Trophoblast cell (in vitro differentiated cells and primary cell): ENCODE results near the gene LRRN4CL.

Experiments
- DNase-seq, 2 donors: peaks; one replicate each; pipeline ENCODE4 v3.0.0-alpha.2; 2016
- H2AFZ ChIP-seq: 2 replicates; pipeline ENCODE4 v1.6.1; 2013; ENCODE audit warnings: low read length, moderate library complexity, mild to moderate bottlenecking; ENCODE audit not compliant: insufficient read depth, poor library complexity
- H2AK5ac ChIP-seq: 2 replicates; pipeline ENCODE4 v1.6.1; 2013; ENCODE audit warnings: mild to moderate bottlenecking, low read length
- H2BK120ac ChIP-seq: 2 replicates; pipeline ENCODE4 v1.6.1; 2013; ENCODE audit warnings: low read length, mild to moderate bottlenecking, moderate library complexity; ENCODE audit not compliant: insufficient read depth, poor library complexity
- H2BK12ac ChIP-seq: 2 replicates; pipeline ENCODE4 v1.6.1; 2013; ENCODE audit warnings: mild to moderate bottlenecking, low read length, moderate library complexity
- H2BK5ac ChIP-seq: 2 replicates; pipeline ENCODE4 v1.6.1; 2013; ENCODE audit warnings: low read length, low read depth, moderate library complexity, mild to moderate bottlenecking; ENCODE audit not compliant: poor library complexity
- H3K14ac ChIP-seq: 2 replicates; pipeline ENCODE4 v1.6.1; 2013; ENCODE audit warnings: mild to moderate bottlenecking, low read length
- H3K18ac ChIP-seq: 2 replicates; pipeline ENCODE4 v1.6.1; 2013; ENCODE audit warnings: mild to moderate bottlenecking, low read length
- H3K23ac ChIP-seq: 2 replicates; pipeline ENCODE4 v1.6.1; 2013; ENCODE audit warnings: low read length
- H3K27ac ChIP-seq: 2 replicates; pipeline ENCODE4 v1.5.1; 2013; ENCODE audit warnings: low read depth, mild to moderate bottlenecking, inconsistent platforms, low read length, moderate library complexity
- H3K27me3 ChIP-seq: 2 replicates; pipeline ENCODE4 v1.6.1; 2013; ENCODE audit warnings: inconsistent platforms, mild to moderate bottlenecking, low read length, moderate library complexity; ENCODE audit not compliant: insufficient read depth
- H3K36me3 ChIP-seq, 2 experiments: 1 replicate in 1 of 2; 2 replicates in 1 of 2; pipeline ENCODE4 v1.6.1; 2013; ENCODE audit warnings: low read length in 2 of 2, mild to moderate bottlenecking in 2 of 2, moderate library complexity in 1 of 2; ENCODE audit not compliant: insufficient read depth in 2 of 2, control insufficient read depth in 1 of 2
- H3K4ac ChIP-seq: 2 replicates; pipeline ENCODE4 v1.6.1; 2013; ENCODE audit warnings: low read depth, mild to moderate bottlenecking, low read length, moderate library complexity
- H3K4me1 ChIP-seq, 2 experiments: 1 replicate in 1 of 2; 2 replicates in 1 of 2; pipeline ENCODE4 v1.6.1; 2013; ENCODE audit warnings: low read length in 2 of 2, mild to moderate bottlenecking in 2 of 2, moderate library complexity in 1 of 2; ENCODE audit not compliant: insufficient read depth in 2 of 2, control insufficient read depth in 1 of 2
- H3K4me2 ChIP-seq: 2 replicates; pipeline ENCODE4 v1.6.1; 2013; ENCODE audit warnings: inconsistent platforms, mild to moderate bottlenecking, low read length, moderate library complexity
- H3K4me3 ChIP-seq: 2 replicates; pipeline ENCODE4 v1.5.1; 2013; ENCODE audit warnings: mild to moderate bottlenecking, low read depth, low read length, inconsistent platforms
- H3K79me1 ChIP-seq: one replicate; pipeline ENCODE4 v1.6.1; 2013; ENCODE audit warnings: low read length
- H3K79me2 ChIP-seq: 2 replicates; pipeline ENCODE4 v1.6.1; 2013; ENCODE audit warnings: low read length, mild to moderate bottlenecking; ENCODE audit not compliant: control insufficient read depth, insufficient read depth, poor library complexity
- H3K9ac ChIP-seq: 2 replicates; pipeline ENCODE4 v1.6.1; 2013; ENCODE audit warnings: mild to moderate bottlenecking, low read length
- H3K9me3 ChIP-seq: 2 replicates; pipeline ENCODE4 v1.6.1; 2013; ENCODE audit warnings: low read depth, mild to moderate bottlenecking, control low read depth, inconsistent platforms, low read length; ENCODE audit not compliant: insufficient read depth
- H4K12ac ChIP-seq: 2 replicates; pipeline ENCODE4 v1.6.1; 2013; ENCODE audit warnings: low read depth, mild to moderate bottlenecking, low read length, moderate library complexity
- H4K8ac ChIP-seq: 2 replicates; pipeline ENCODE4 v1.6.1; 2013; ENCODE audit warnings: low read depth, mild to moderate bottlenecking, low read length, moderate library complexity
- H4K91ac ChIP-seq: one replicate; pipeline ENCODE4 v1.6.1; 2013; ENCODE audit warnings: low read depth, mild to moderate bottlenecking, low read length, moderate library complexity
- WGBS: extraction: QIAGEN DNeasy Blood & Tissue Kit; methylation state at CpG from one replicate; pipeline ENCODE4 v1.1.7; 2013; ENCODE audit warnings: missing lambda C conversion rate; ENCODE audit not compliant: insufficient read length, insufficient coverage; ENCODE audit errors: extremely low coverage; 5-methylcytosine and 5-hydroxymethylcytosine counted together

LRRN4CL gene

DNA sequence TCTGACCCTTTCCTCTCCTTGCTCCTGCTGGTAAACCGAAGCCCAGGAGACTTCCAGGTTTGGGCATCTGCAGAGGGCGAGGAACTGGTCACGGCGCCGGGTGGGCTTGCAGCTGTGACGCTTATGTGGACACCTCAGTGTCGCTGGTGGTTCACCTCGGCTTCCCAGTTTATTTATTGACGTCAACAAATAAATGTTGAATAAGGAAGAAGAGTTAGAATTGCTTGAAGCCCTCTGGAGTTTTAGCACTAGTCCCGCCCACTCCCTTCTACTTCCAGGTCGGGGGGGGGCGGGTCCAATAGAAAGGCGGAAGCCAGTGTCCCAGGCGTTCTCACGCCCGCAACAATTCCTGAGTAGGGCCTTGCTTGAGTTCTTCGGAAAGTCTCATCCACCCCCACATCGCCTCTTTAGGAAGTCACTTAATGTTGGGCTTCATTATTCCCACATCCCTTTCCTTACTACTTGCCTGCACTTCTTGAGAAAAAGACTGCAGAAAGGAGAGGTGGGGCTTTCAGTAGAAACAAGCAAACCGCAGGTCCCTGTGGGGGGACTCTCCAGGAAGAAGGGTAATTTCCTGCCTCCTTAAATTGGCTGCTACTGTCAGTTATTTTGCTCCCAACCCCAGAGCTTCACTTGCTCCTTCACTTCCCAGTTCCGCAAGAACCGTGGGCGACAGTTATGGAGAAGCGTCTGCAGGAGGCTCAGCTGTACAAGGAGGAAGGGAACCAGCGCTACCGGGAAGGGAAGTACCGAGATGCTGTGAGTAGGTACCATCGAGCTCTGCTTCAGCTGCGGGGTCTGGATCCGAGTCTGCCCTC, 39.0 kb upstream of the LRRN4CL start, which contains the start of gene TTC9C:
TSS of gene TTC9C (plus strand) at position 316 of the 818 bp plus-strand sequence. CDS start at position 679, 363 bp downstream.
- H3K23ac ChIP-seq = no peak within 1 kb of the TSS
- peak within 1 kb of the TSS; percentile 99 for H4K8ac ChIP-seq
- H3K79me2 ChIP-seq = peaks cover 30% of the 10 kb centered on the region
- no CpG with 5 or more reads among the region's 29 CpGs for WGBS
- H3K4me1 ChIP-seq = peaks cover 2 to 4% of the 10 kb centered on the region in 2 experiments
- H3K27ac ChIP-seq = peak within 1 kb of the TSS; percentile 99
- peak within 1 kb of the TSS; percentile 94 for H3K18ac ChIP-seq
- H4K12ac ChIP-seq = peak within 1 kb of the TSS; percentile 92
- H3K36me3 ChIP-seq = peaks cover 8 to 10% of the 10 kb centered on the region in 2 experiments
- peak within 1 kb of the TSS; percentile 92 for H2BK5ac ChIP-seq
- H2AFZ ChIP-seq = peak within 1 kb of the TSS; percentile 87
- H3K4ac ChIP-seq = peak within 1 kb of the TSS; percentile 80
- H3K14ac ChIP-seq = peak within 1 kb of the TSS; percentile 97
- H3K4me3 ChIP-seq = peak within 1 kb of the TSS; percentile 85
- no peaks in the 10 kb centered on the region for H3K9me3 ChIP-seq
- peak within 1 kb of the TSS; percentile 16 for H2BK12ac ChIP-seq
- H3K4me2 ChIP-seq = peak within 1 kb of the TSS; percentile 61
- peak within 1 kb of the TSS; percentile 87 for H3K9ac ChIP-seq
- peak within 1 kb of the TSS; percentile 69 for H2AK5ac ChIP-seq
- peak; percentile 85 to 86 for DNase-seq
- peak within 1 kb of the TSS; percentile 91 for H2BK120ac ChIP-seq
- H4K91ac ChIP-seq = peak within 1 kb of the TSS; percentile 98
- H3K27me3 ChIP-seq = no peaks in the 10 kb centered on the region
- peaks cover 22% of the 10 kb centered on the region for H3K79me1 ChIP-seq

DNA sequence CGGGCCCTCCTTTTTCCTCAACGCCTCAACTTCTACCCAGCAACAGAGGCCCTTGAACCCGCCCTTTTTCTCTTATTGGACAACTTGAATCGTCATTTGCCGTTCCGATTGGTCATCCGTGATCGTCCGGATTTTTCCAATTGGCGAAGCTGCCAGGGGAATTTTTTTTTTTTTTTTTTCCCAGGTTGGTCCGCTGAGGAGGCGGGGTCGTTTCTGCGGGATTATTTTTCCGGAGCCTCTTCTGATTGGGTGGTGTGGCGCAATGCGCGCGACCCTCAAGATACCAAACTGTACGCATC, 38.5 kb upstream of the LRRN4CL start:
- H3K4me1 ChIP-seq = peaks cover 2 to 4% of the 10 kb centered on the region in 2 experiments
- peak overlapping the region; percentile 99 for H3K27ac ChIP-seq
- H3K79me1 ChIP-seq = peaks cover 22% of the 10 kb centered on the region
- H3K9ac ChIP-seq = peak overlapping the region; percentile 87
- H2BK120ac ChIP-seq = peak overlapping the region; percentile 91
- H4K8ac ChIP-seq = peak overlapping the region; percentile 99
- peak overlapping the region; percentile 92 for H4K12ac ChIP-seq
- peaks cover 30% of the 10 kb centered on the region for H3K79me2 ChIP-seq
- H2AK5ac ChIP-seq = peak overlapping the region; percentile 69
- no peak overlapping the region for H2BK12ac ChIP-seq
- no CpG with 5 or more reads among the region's 20 CpGs for WGBS
- no peaks in the 10 kb centered on the region for H3K27me3 ChIP-seq
- H2BK5ac ChIP-seq = peak overlapping the region; percentile 92
- H3K4ac ChIP-seq = peak overlapping the region; percentile 80
- peak overlapping the region; percentile 94 for H3K18ac ChIP-seq
- H3K36me3 ChIP-seq = peaks cover 13 to 14% of the 10 kb centered on the region in 2 experiments
- H3K9me3 ChIP-seq = no peaks in the 10 kb centered on the region
- peak overlapping the region; percentile 61 for H3K4me2 ChIP-seq
- peak; percentile 95 to 99 for DNase-seq
- peak overlapping the region; percentile 84 for H3K4me3 ChIP-seq
- peak overlapping the region; percentile 93 for H3K14ac ChIP-seq
- H3K23ac ChIP-seq = no peak overlapping the region
- peak overlapping the region; percentile 87 for H2AFZ ChIP-seq
- H4K91ac ChIP-seq = peak overlapping the region; percentile 98

DNA sequence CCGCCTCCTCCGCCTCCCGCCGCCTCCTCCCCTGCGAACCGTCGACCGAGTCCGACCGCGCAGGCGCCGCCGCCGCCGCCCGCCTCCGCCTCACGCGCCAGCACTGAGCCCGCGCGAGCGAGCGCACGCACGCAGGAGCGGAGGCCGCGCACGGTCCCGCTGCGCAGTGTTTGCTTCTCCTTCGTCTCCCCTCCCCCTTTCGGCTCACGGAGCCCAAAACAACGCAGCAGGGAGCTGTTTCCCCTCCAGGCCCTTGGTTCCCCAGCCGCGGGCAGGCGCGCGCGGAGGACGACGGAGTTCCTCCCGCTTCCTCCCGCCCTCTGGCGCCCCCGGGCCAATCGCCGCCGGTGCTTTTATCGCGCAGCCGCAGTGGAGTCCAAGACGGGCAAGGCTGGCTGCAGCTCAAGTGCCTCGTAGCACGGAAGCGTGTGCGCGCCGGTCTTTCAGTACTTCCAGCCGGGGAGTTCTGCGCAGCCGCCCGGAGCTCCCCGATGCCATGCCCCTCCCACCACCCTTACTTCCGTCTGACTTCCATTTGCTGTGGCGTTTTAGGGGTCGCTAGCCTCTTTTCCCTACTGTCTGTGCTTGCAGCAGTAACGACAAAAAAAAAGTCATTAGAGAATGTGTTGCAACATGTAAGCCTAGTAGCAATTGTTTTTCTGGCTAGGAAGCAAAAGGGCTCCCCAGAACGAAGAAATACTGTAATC, 38.0 kb upstream of the LRRN4CL start, which contains the start of gene HNRNPUL2:
TSS of gene HNRNPUL2 (minus strand) at position 293 of the 707 bp plus-strand sequence. CDS start 301 bp downstream, outside the sequence.
- H2AFZ ChIP-seq = peak within 1 kb of the TSS; percentile 87
- peak within 1 kb of the TSS; percentile 61 for H3K4me2 ChIP-seq
- H2BK5ac ChIP-seq = peak within 1 kb of the TSS; percentile 94
- H3K79me1 ChIP-seq = peaks cover 22% of the 10 kb centered on the region
- peak within 1 kb of the TSS; percentile 69 for H2AK5ac ChIP-seq
- peak within 1 kb of the TSS; percentile 99 for H3K9ac ChIP-seq
- H3K36me3 ChIP-seq = peaks cover 14 to 19% of the 10 kb centered on the region in 2 experiments
- peak within 1 kb of the TSS; percentile 2 for H3K23ac ChIP-seq
- H3K79me2 ChIP-seq = peaks cover 30% of the 10 kb centered on the region
- peak within 1 kb of the TSS; percentile 99 for H4K8ac ChIP-seq
- H2BK12ac ChIP-seq = peak within 1 kb of the TSS; percentile 16
- peak within 1 kb of the TSS; percentile 97 for H3K4ac ChIP-seq
- peak within 1 kb of the TSS; percentile 95 for H3K18ac ChIP-seq
- peak; percentile 99 to 100 for DNase-seq
- peak within 1 kb of the TSS; percentile 91 for H2BK120ac ChIP-seq
- H3K4me1 ChIP-seq = peaks cover 2 to 4% of the 10 kb centered on the region in 2 experiments
- H3K27me3 ChIP-seq = no peaks in the 10 kb centered on the region
- no CpG with 5 or more reads among the region's 72 CpGs for WGBS
- H4K91ac ChIP-seq = peak within 1 kb of the TSS; percentile 98
- H4K12ac ChIP-seq = peak within 1 kb of the TSS; percentile 92
- H3K4me3 ChIP-seq = peak within 1 kb of the TSS; percentile 85
- peak within 1 kb of the TSS; percentile 97 for H3K14ac ChIP-seq
- H3K27ac ChIP-seq = peak within 1 kb of the TSS; percentile 99
- no peaks in the 10 kb centered on the region for H3K9me3 ChIP-seq

DNA sequence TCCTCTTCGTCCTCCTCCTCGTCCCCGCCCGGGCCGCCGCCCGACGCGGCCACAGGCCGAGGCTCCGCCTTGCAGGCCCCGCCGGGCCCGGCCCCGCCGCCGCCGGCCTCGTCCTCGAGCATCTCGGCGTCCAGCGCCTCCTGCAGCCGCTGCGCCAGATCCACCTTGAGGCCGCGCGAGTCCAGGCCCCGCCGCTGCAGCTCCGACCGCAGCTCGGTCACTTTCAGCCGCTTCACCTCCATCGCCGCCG, 37.5 kb upstream of the LRRN4CL start:
- peak overlapping the region; percentile 72 for H2BK120ac ChIP-seq
- H4K8ac ChIP-seq = peak overlapping the region; percentile 92
- peak overlapping the region; percentile 61 for H3K4me2 ChIP-seq
- peak overlapping the region; percentile 97 for H3K4ac ChIP-seq
- H4K91ac ChIP-seq = peak overlapping the region; percentile 58
- H3K9me3 ChIP-seq = no peaks in the 10 kb centered on the region
- H3K23ac ChIP-seq = no peak overlapping the region
- peaks cover 2 to 4% of the 10 kb centered on the region in 2 experiments for H3K4me1 ChIP-seq
- no CpG with 5 or more reads among the region's 37 CpGs for WGBS
- peak overlapping the region; percentile 87 for H3K9ac ChIP-seq
- no peaks in the 10 kb centered on the region for H3K27me3 ChIP-seq
- peak overlapping the region; percentile 67 for H2AK5ac ChIP-seq
- peak overlapping the region; percentile 94 for H2BK5ac ChIP-seq
- H3K14ac ChIP-seq = peak overlapping the region; percentile 97
- H3K79me2 ChIP-seq = peaks cover 30% of the 10 kb centered on the region
- peak overlapping the region; percentile 99 for H3K27ac ChIP-seq
- peaks cover 22% of the 10 kb centered on the region for H3K79me1 ChIP-seq
- H2AFZ ChIP-seq = peak overlapping the region; percentile 68
- peaks cover 16 to 24% of the 10 kb centered on the region in 2 experiments for H3K36me3 ChIP-seq
- H4K12ac ChIP-seq = peak overlapping the region; percentile 92
- peak overlapping the region; percentile 85 for H3K4me3 ChIP-seq
- no peak overlapping the region for H2BK12ac ChIP-seq
- H3K18ac ChIP-seq = peak overlapping the region; percentile 95
- DNase-seq = no peak
